SH-SY5Y (cell line): ENCODE results near the gene CTXND2.

Source experiments
- GATA2 ChIP-seq: IDR thresholded peaks from 2 replicates; pipeline ENCODE4 v1.6.1; 2011; ENCODE audit warnings: mild to moderate bottlenecking, low read depth, low read length
- GATA3 ChIP-seq: IDR thresholded peaks from 2 replicates; pipeline ENCODE4 v1.6.1; 2011; ENCODE audit warnings: low read depth, mild to moderate bottlenecking, low read length, moderate library complexity

GRCh38 chr1:150846473-150847146, 40.3 kb upstream of the CTXND2 start:
- no peak for TF ChIP-seq GATA3
- TF ChIP-seq GATA2, result no peak
